ENCODE results near the gene CUL4A.

CUL4A gene

DNA sequence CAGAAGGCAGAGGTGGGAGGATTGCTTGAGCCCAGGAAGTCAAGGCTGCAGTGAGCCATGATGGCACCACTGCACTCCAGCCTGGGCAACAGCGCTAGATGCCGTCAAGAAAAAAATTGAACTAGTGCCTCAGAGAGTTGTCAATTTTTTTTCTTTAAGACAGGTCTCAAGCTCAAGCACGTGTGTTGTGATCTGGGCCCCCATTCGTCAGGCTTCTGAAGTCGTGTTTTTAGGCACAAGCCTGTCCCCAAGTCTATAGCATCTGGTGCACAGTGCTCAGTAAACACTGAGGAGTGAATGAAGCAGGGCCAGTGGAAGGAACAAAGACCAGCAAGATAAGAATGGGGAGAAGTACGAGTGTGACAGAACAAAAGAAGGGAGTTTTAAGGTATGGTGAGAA is 63.9 kb downstream of the CUL4A start:
- H3K4me2 ChIP-seq (ENCODE audit: low read length) = no peak overlapping the region
- H3K79me2 ChIP-seq (ENCODE audit: insufficient read depth, low read length) = no peaks in the 10 kb centered on the region
- no peak overlapping the region for H2AFZ ChIP-seq (ENCODE audit: low read length)
- no peaks in the 10 kb centered on the region for H3K27me3 ChIP-seq (ENCODE audit: insufficient read depth, low read length)
- H3F3A ChIP-seq (ENCODE audit: insufficient read depth, low read length) = no peaks in the 10 kb centered on the region; the same call in 1 of the 2 replicates
- no peak overlapping the region for H3K4me3 ChIP-seq (ENCODE audit: low read depth, low read length, poor library complexity, severe bottlenecking)
- H3K9ac ChIP-seq (ENCODE audit: low read length) = no peak overlapping the region
- TF ChIP-seq, protein P1, sequence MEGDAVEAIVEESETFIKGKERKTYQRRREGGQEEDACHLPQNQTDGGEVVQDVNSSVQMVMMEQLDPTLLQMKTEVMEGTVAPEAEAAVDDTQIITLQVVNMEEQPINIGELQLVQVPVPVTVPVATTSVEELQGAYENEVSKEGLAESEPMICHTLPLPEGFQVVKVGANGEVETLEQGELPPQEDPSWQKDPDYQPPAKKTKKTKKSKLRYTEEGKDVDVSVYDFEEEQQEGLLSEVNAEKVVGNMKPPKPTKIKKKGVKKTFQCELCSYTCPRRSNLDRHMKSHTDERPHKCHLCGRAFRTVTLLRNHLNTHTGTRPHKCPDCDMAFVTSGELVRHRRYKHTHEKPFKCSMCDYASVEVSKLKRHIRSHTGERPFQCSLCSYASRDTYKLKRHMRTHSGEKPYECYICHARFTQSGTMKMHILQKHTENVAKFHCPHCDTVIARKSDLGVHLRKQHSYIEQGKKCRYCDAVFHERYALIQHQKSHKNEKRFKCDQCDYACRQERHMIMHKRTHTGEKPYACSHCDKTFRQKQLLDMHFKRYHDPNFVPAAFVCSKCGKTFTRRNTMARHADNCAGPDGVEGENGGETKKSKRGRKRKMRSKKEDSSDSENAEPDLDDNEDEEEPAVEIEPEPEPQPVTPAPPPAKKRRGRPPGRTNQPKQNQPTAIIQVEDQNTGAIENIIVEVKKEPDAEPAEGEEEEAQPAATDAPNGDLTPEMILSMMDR (IDR thresholded peaks at IDR 0.05; ENCODE audit: low read length) = no peak
- no peak for TF ChIP-seq EZH2 (IDR thresholded peaks at IDR 0.05; ENCODE audit: borderline replicate concordance, low read length)
- no peaks in the 10 kb centered on the region for H3K9me2 ChIP-seq (ENCODE audit: low read depth, low read length)
- H4K20me1 ChIP-seq (ENCODE audit: insufficient read depth, low read length) = no peaks in the 10 kb centered on the region
- no peaks in the 10 kb centered on the region for H3K9me3 ChIP-seq (ENCODE audit: low read length)
- H3K36me3 ChIP-seq (ENCODE audit: insufficient read depth, low read length) = no peaks in the 10 kb centered on the region
- no peak overlapping the region for H3K27ac ChIP-seq (ENCODE audit: low read depth, low read length, poor library complexity, severe bottlenecking)
- peaks cover 4% of the 10 kb centered on the region for H3K4me1 ChIP-seq (ENCODE audit: insufficient read depth, low read length, severe bottlenecking)

DNA sequence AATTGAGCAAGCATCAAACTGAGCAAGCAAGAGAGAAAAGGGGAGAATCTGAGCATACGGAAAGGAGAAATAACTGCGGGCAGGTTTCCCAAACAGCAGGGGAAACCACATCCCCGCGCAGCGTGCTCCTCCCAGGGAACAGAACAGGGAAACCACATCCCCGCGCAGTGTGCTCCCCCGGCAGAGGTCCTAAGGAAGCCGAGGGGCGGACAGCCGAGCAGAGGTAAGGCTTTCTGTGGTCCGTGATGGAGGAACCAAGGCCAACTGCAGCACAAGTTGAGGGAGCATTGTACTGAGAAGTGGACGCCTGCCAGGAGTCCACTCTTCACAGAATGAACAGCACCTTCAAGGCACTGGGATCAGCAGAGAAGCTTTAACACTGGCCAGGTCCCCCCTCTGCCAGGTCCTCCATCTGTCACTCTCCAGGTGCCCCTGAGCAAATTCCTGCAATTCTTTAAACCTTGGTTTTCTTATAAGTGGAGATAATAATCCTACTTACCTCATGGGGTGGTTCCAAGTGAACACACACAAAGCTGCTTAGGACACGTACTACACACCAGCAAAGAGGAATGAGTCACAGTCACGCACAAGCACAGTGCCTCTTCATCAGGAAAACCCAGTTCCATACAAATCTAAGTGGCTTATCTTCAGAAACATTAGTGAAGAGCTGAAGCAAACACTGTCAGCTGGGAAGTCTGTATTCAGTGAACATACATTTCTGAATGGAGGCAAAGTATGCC is 64.6 kb downstream of the CUL4A start:
- TF ChIP-seq, protein P1 (IDR thresholded peaks at IDR 0.05; ENCODE audit: low read length) = no peak
- no peak for TF ChIP-seq EZH2 (IDR thresholded peaks at IDR 0.05; ENCODE audit: borderline replicate concordance, low read length)
- no peak overlapping the region for H3K27ac ChIP-seq (ENCODE audit: low read depth, low read length, poor library complexity, severe bottlenecking)
- no peak overlapping the region for H3K4me3 ChIP-seq (ENCODE audit: low read depth, low read length, poor library complexity, severe bottlenecking)
- no peaks in the 10 kb centered on the region; the same call in 1 of the 2 replicates for H3F3A ChIP-seq (ENCODE audit: insufficient read depth, low read length)
- H3K27me3 ChIP-seq (ENCODE audit: insufficient read depth, low read length) = no peaks in the 10 kb centered on the region
- H3K4me2 ChIP-seq (ENCODE audit: low read length) = no peak overlapping the region
- H3K79me2 ChIP-seq (ENCODE audit: insufficient read depth, low read length) = no peaks in the 10 kb centered on the region
- H3K9me3 ChIP-seq (ENCODE audit: low read length) = no peaks in the 10 kb centered on the region
- H2AFZ ChIP-seq (ENCODE audit: low read length) = no peak overlapping the region
- H3K9ac ChIP-seq (ENCODE audit: low read length) = no peak overlapping the region
- H3K9me2 ChIP-seq (ENCODE audit: low read depth, low read length) = no peaks in the 10 kb centered on the region
- H4K20me1 ChIP-seq (ENCODE audit: insufficient read depth, low read length) = no peaks in the 10 kb centered on the region
- peaks cover 4% of the 10 kb centered on the region for H3K4me1 ChIP-seq (ENCODE audit: insufficient read depth, low read length, severe bottlenecking)
- H3K36me3 ChIP-seq (ENCODE audit: insufficient read depth, low read length) = no peaks in the 10 kb centered on the region

DNA sequence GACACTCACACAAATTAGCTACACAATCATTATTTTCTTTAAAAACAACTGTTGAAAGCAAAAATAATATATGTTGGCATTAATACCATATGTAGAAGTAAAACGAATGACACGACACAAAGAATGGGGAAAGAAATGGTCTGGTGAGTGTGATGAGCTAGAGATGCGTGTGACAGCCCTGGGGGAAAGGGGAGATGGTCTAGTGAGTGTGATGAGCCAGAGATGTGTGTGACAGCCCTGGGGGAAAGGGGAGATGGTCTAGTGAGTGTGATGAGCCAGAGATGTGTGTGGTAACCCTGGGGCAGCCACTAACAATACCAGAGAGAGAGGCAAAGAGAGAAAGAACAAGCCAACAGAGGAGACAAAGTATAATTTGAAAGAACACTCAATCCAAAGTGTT is 65.3 kb downstream of the CUL4A start:
- Histone ChIP-seq H3K27me3 (ENCODE audit: insufficient read depth, low read length) (no peaks in the 10 kb centered on the region), H3K4me2 (ENCODE audit: low read length) (no peak overlapping the region), H3K4me3 (ENCODE audit: low read depth, low read length, poor library complexity, severe bottlenecking) (no peak overlapping the region), H3F3A (ENCODE audit: insufficient read depth, low read length) (no peaks in the 10 kb centered on the region; the same call in 1 of the 2 replicates), H2AFZ (ENCODE audit: low read length) (no peak overlapping the region), H3K36me3 (ENCODE audit: insufficient read depth, low read length) (no peaks in the 10 kb centered on the region), H3K4me1 (ENCODE audit: insufficient read depth, low read length, severe bottlenecking) (peaks cover 4% of the 10 kb centered on the region), H3K9ac (ENCODE audit: low read length) (no peak overlapping the region), H3K79me2 (ENCODE audit: insufficient read depth, low read length) (no peaks in the 10 kb centered on the region), H3K27ac (ENCODE audit: low read depth, low read length, poor library complexity, severe bottlenecking) (no peak overlapping the region), H4K20me1 (ENCODE audit: insufficient read depth, low read length) (no peaks in the 10 kb centered on the region), H3K9me2 (ENCODE audit: low read depth, low read length) (no peaks in the 10 kb centered on the region), H3K9me3 (ENCODE audit: low read length) (no peaks in the 10 kb centered on the region)
- TF ChIP-seq, protein P1 (IDR thresholded peaks at IDR 0.05; ENCODE audit: low read length) = no peak
- TF ChIP-seq EZH2 (IDR thresholded peaks at IDR 0.05; ENCODE audit: borderline replicate concordance, low read length) = no peak
